ENCODE data around the gene VASN.

GRCh38 chr16:4340443-4340842 is 31.2 kb upstream of the VASN start:
- TF ChIP-seq CTCF (IDR thresholded peaks at IDR 0.05) (no peak), EP300 (IDR thresholded peaks at IDR 0.05) (no peak), POLR2AphosphoS5 (IDR thresholded peaks at IDR 0.05) (no peak), POLR2A (IDR thresholded peaks at IDR 0.05) (no peak)
